Ishikawa (cell line): ENCODE results near the gene EML4.

Source experiments
- CEBPB ChIP-seq: IDR thresholded peaks from 2 replicates; pipeline ENCODE4 v1.6.1; 2012
- CREB1 ChIP-seq: IDR thresholded peaks from 2 replicates; pipeline ENCODE4 v1.6.1; 2012; ENCODE audit warnings: low read depth
- EGR1 ChIP-seq: IDR thresholded peaks from 2 replicates; pipeline ENCODE4 v1.6.1; 2012
- EP300 ChIP-seq: IDR thresholded peaks from 2 replicates; pipeline ENCODE4 v1.6.1; 2012; ENCODE audit warnings: borderline replicate concordance
- FOXM1 ChIP-seq: IDR thresholded peaks from 2 replicates; pipeline ENCODE4 v1.6.1; 2012; ENCODE audit warnings: low read depth, borderline replicate concordance
- MAX ChIP-seq: IDR thresholded peaks from 2 replicates; pipeline ENCODE4 v1.6.1; 2012
- NFIC ChIP-seq: IDR thresholded peaks from 2 replicates; pipeline ENCODE4 v1.6.1; 2012
- RAD21 ChIP-seq: IDR thresholded peaks from 2 replicates; pipeline ENCODE4 v1.6.1; 2012; ENCODE audit warnings: low read depth
- REST ChIP-seq: IDR thresholded peaks from 2 replicates; pipeline ENCODE4 v1.6.1; 2012; ENCODE audit warnings: low read depth, mild to moderate bottlenecking
- TAF1 ChIP-seq: IDR thresholded peaks from 2 replicates; pipeline ENCODE4 v1.6.1; 2012; ENCODE audit warnings: low read depth, mild to moderate bottlenecking
- TCF12 ChIP-seq: IDR thresholded peaks from 2 replicates; pipeline ENCODE4 v1.6.1; 2012; ENCODE audit warnings: low read depth
- TEAD4 ChIP-seq: IDR thresholded peaks from 2 replicates; pipeline ENCODE4 v1.6.1; 2012
- USF1 ChIP-seq: IDR thresholded peaks from 2 replicates; pipeline ENCODE4 v1.6.1; 2012
- YY1 ChIP-seq: IDR thresholded peaks from 2 replicates; pipeline ENCODE4 v1.6.1; 2012; ENCODE audit warnings: low read depth
- ZBTB7A ChIP-seq: IDR thresholded peaks from 2 replicates; pipeline ENCODE4 v1.6.1; 2012; ENCODE audit warnings: low read depth

The EML4 gene

GRCh38 chr2:42293019-42293418 is 123.9 kb downstream of the EML4 start:
- TF ChIP-seq YY1 (no peak), USF1 (no peak), FOXM1 (no peak), MAX (no peak), TAF1 (no peak), ZBTB7A (no peak), REST (no peak), EP300 (no peak), NFIC (no peak), TCF12 (no peak), CREB1 (no peak)

DNA sequence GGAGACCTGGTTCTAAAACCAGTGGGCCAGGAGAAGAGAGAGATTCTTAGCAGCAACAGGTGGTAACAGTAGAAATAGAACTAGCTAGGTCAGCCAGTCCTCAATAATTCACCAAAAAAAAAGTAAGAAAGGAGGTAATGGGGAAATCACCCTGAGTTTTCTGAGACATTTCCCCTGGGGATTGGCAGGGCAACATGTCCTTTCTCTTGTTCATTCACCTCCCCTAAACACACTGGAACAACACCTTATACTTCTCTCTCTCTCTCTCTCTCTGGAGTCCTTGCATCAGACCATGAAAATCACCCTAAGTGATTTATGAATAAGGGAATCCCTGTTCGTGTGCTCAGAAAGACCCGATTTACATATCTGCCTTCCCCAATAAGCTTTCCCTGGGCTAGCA is 127.1 kb downstream of the EML4 start:
- TF ChIP-seq EP300 = no peak

- TF ChIP-seq CEBPB (no peak), ZBTB7A (no peak), USF1 (no peak), EP300 (no peak), MAX (no peak), TAF1 (no peak), EGR1 (no peak), FOXM1 (no peak), TCF12 (no peak)
These were observed 128.3 kb downstream of the EML4 start for GRCh38 chr2:42297322-42297936.

DNA sequence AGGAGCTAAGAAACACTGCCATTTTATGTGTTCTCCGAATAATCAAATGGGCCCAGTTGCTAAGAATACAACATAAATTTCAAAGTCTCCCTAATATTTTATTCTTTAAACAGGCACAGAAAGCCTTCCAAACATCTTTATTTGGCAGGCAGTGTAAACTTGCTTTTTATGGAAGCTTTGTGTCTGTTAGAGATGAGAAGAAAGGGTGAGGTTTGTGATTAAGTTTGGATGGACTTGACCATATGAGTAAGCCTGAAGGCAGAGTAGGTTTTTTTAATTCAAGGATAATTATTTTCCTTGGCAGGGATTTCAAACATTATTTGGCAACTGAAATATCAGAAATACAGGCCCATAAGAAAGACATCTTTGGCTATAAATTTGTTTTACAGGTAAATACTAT is 129.0 kb downstream of the EML4 start:
- TF ChIP-seq ZBTB7A = no peak
- TF ChIP-seq FOXM1 = no peak
- no peak for TF ChIP-seq TCF12
- no peak for TF ChIP-seq RAD21
- no peak for TF ChIP-seq MAX
- TF ChIP-seq EGR1 = no peak
- no peak for TF ChIP-seq CEBPB
- TF ChIP-seq USF1 = no peak
- no peak for TF ChIP-seq TEAD4
- no peak for TF ChIP-seq CREB1
- TF ChIP-seq NFIC = no peak
- TF ChIP-seq YY1 = no peak
- no peak for TF ChIP-seq TAF1
- no peak for TF ChIP-seq EP300
- TF ChIP-seq REST = no peak

GRCh38 chr2:42298996-42299754 is 130.0 kb downstream of the EML4 start:
- TF ChIP-seq USF1 (no peak), REST (no peak), YY1 (no peak), NFIC (no peak), EGR1 (no peak), CEBPB (no peak), EP300 (no peak)
